Activated B cell treated with CpG ODN at 0.5 μM for 24 hours (primary cell): ENCODE results near the gene AJUBA. TPM values are rescaled to one million over a fixed set of nuclear protein-coding genes. Genes with fewer than 3 reads are reported as not detected.

Source experiments
- ATAC-seq: fragments of 200-7000 bp; cut with Tn5 transposase; one replicate; pipeline ENCODE4 v1.10.0; 2021; ENCODE audit warnings: low read depth, mild to moderate bottlenecking, moderate library complexity
- CTCF ChIA-PET: fragments of 350-600 bp; sonication (Branson Sonifier 250); formaldehyde crosslinking; loops from one replicate; lab custom pipeline; 2021; ENCODE audit warnings: antibody characterized with exemption; lab: Charles Lee
- POLR2A ChIA-PET: fragments of 350-600 bp; sonication (Branson Sonifier 250); formaldehyde crosslinking; loops from one replicate; lab custom pipeline; 2021; ENCODE audit warnings: antibody characterized with exemption; lab: Charles Lee
- DNase-seq: peaks from one replicate; pipeline ENCODE4 v3.0.0; 2022
- H3K27ac Mint-ChIP-seq: one replicate; pipeline ENCODE4 v1.8.0; 2020; ENCODE audit warnings: mixed read lengths
- H3K27me3 Mint-ChIP-seq: one replicate; pipeline ENCODE4 v1.8.0; 2021; ENCODE audit warnings: mixed read lengths
- H3K36me3 Mint-ChIP-seq: one replicate; pipeline ENCODE4 v1.8.0; 2021; ENCODE audit warnings: low read depth, mixed read lengths
- H3K4me1 Mint-ChIP-seq: one replicate; pipeline ENCODE4 v1.8.0; 2021; ENCODE audit warnings: mixed read lengths
- H3K4me3 Mint-ChIP-seq: one replicate; pipeline ENCODE4 v1.8.0; 2020; ENCODE audit warnings: mild to moderate bottlenecking, mixed read lengths
- H3K9me3 Mint-ChIP-seq: one replicate; pipeline ENCODE4 v1.8.0; 2020; ENCODE audit warnings: mixed read lengths
- CTCF ChIP-seq: fragments of 200-600 bp; IDR thresholded peaks from one replicate; pipeline ENCODE4 v1.8.0; 2022; ENCODE audit warnings: antibody characterized with exemption, mild to moderate bottlenecking
- intact Hi-C: fragments of 100-400 bp; cut with micrococcal nuclease; formaldehyde crosslinking; loops from one replicate; pipeline ENCODE4 v1.15.1; 2024
- total RNA-seq: library from RNA; stranded (reverse); gene quantifications from 2 replicates; pipeline ENCODE4 v1.2.3, GENCODE V29; 2022

AJUBA gene
- total RNA-seq, 1 donor from 2014 or later, result 0.67 TPM

- no peak for DNase-seq
- Mint-ChIP-seq H3K36me3 (no peaks in the 10 kb centered on the region), H3K27ac (no peak overlapping the region), H3K4me1 (peaks cover 12% of the 10 kb centered on the region), H3K4me3 (peak overlapping the region; percentile 63), H3K9me3 (no peaks in the 10 kb centered on the region), H3K27me3 (peaks cover 10% of the 10 kb centered on the region)
- intact Hi-C loops, result no loop called here
- TF ChIP-seq CTCF, result no peak
- no peak for ATAC-seq
- ChIA-PET CTCF (interaction anchor here (0.6 kb wide), 1 partner anchor 49 kb away, joined by 3 read pairs; no protein-coding TSS in a partner anchor), POLR2A (no interaction called here)
Measured at GRCh38 chr14:22979748-22980392, 2.5 kb downstream of the AJUBA start.

GRCh38 chr14:22978981-22979671 is 3.2 kb downstream of the AJUBA start:
- Mint-ChIP-seq H3K36me3 (no peaks in the 10 kb centered on the region), H3K27ac (no peak overlapping the region), H3K4me3 (no peak overlapping the region), H3K27me3 (peaks cover 10% of the 10 kb centered on the region), H3K9me3 (no peaks in the 10 kb centered on the region), H3K4me1 (peaks cover 12% of the 10 kb centered on the region)
- intact Hi-C loops, result no loop called here
- ChIA-PET POLR2A (no interaction called here), CTCF (interaction anchor here (1.1 kb wide), 1 partner anchor 79 kb away, joined by 5 read pairs; the partner anchor contains the start of gene CDH24)
- no peak for TF ChIP-seq CTCF
- DNase-seq (no peak), ATAC-seq (no peak)

GRCh38 chr14:22978487-22978837 is 3.9 kb downstream of the AJUBA start:
- ChIA-PET POLR2A (no interaction called here), CTCF (interaction anchor here (1.1 to 8.0 kb wide), 2 partner anchors 7 to 79 kb away, joined by 5 to 152 read pairs; partner anchors contain the start of genes AJUBA and CDH24)
- intact Hi-C loops, result no loop called here
- TF ChIP-seq CTCF, result no peak
- ATAC-seq, result no peak
- DNase-seq, result no peak
- Mint-ChIP-seq H3K27ac (no peak overlapping the region), H3K4me1 (peaks cover 12% of the 10 kb centered on the region), H3K27me3 (peaks cover 14% of the 10 kb centered on the region), H3K36me3 (no peaks in the 10 kb centered on the region), H3K9me3 (no peaks in the 10 kb centered on the region), H3K4me3 (no peak overlapping the region)

GRCh38 chr14:22977684-22978486 is 4.5 kb downstream of the AJUBA start:
- Mint-ChIP-seq H3K27me3 (peaks cover 15% of the 10 kb centered on the region), H3K4me1 (peaks cover 12% of the 10 kb centered on the region), H3K4me3 (no peak overlapping the region), H3K36me3 (no peaks in the 10 kb centered on the region), H3K9me3 (no peaks in the 10 kb centered on the region), H3K27ac (no peak overlapping the region)
- DNase-seq (no peak), ATAC-seq (no peak)
- no peak for TF ChIP-seq CTCF
- intact Hi-C loops, result no loop called here
- CTCF ChIA-PET, result interaction anchor here (0.7 to 8.0 kb wide), 3 partner anchors 8 to 408 kb away, joined by 3 to 152 read pairs (median 5); partner anchors contain the start of genes AJUBA and CDH24
- POLR2A ChIA-PET, result interaction anchor here (0.6 to 1.5 kb wide), 4 partner anchors 18 to 446 kb away, joined by 3 to 7 read pairs (median 5); no protein-coding TSS in a partner anchor
